Endothelial cell of hepatic sinusoid (primary cell): ENCODE results near the gene SPX.

ENCODE experiments used
- in situ Hi-C: cut with HindIII; loops from 2 replicates; pipeline ENCODE4 v1.10.0; 2017; ENCODE audit warnings: low sequenced_read_pairs

SPX gene

GRCh38 chr12:21538061-21538653, 12.1 kb downstream of the SPX start:
- in situ Hi-C loops = no loop called here

- in situ Hi-C loops = no loop called here
Observed at GRCh38 chr12:21539797-21540196, 13.7 kb downstream of the SPX start.

- in situ Hi-C loops = no loop called here
Observed at GRCh38 chr12:21541773-21542172, 15.7 kb downstream of the SPX start.

GRCh38 chr12:21542403-21542802, 16.3 kb downstream of the SPX start:
- in situ Hi-C loops = no loop called here

GRCh38 chr12:21543151-21543550, 17.1 kb downstream of the SPX start:
- in situ Hi-C loops = no loop called here

- in situ Hi-C loops = no loop called here
Observed at GRCh38 chr12:21545557-21545956, 19.5 kb downstream of the SPX start.

- in situ Hi-C loops = no loop called here
Observed at GRCh38 chr12:21546716-21547115, 20.6 kb downstream of the SPX start.

- in situ Hi-C loops = no loop called here
Observed at GRCh38 chr12:21547437-21547836, 21.3 kb downstream of the SPX start.

- in situ Hi-C loops = no loop called here
Observed at GRCh38 chr12:21551841-21552465, 25.9 kb downstream of the SPX start.

GRCh38 chr12:21552635-21553328, 26.7 kb downstream of the SPX start:
- in situ Hi-C loops = no loop called here

- in situ Hi-C loops = no loop called here
Observed at GRCh38 chr12:21553329-21553675, 27.2 kb downstream of the SPX start.

GRCh38 chr12:21558100-21558679, 32.1 kb downstream of the SPX start:
- in situ Hi-C loops = no loop called here

- in situ Hi-C loops = no loop called here
Observed at GRCh38 chr12:21559855-21560569, 33.9 kb downstream of the SPX start.

- in situ Hi-C loops = no loop called here
Observed at GRCh38 chr12:21561158-21561557, 35.1 kb downstream of the SPX start.

- in situ Hi-C loops = no loop called here
Observed at GRCh38 chr12:21562859-21563258, 36.8 kb downstream of the SPX start.

GRCh38 chr12:21566223-21566906, 40.3 kb downstream of the SPX start:
- in situ Hi-C loops = no loop called here

- in situ Hi-C loops = no loop called here
Observed at GRCh38 chr12:21566907-21567394, 40.9 kb downstream of the SPX start.

GRCh38 chr12:21568115-21568514, 42.0 kb downstream of the SPX start:
- in situ Hi-C loops = no loop called here

GRCh38 chr12:21571046-21571445, 45.0 kb downstream of the SPX start:
- in situ Hi-C loops = no loop called here

- in situ Hi-C loops = no loop called here
Observed at GRCh38 chr12:21573733-21574358, 47.8 kb downstream of the SPX start.
